HG03060 (cell line): ENCODE results near the gene SAXO2.
"Not testable (repeated sequence)": the region's sequence is repeated elsewhere in the genome, so short reads cannot be mapped to it uniquely, and the experiment has no call there.

Source experiments
- ATAC-seq: cut with Tn5 transposase; IDR thresholded peaks from one replicate; pipeline ENCODE4 v1.9.1; 2021; ENCODE audit warnings: low read depth, moderate number of reproducible peaks; ENCODE audit not compliant: unreplicated experiment

Gene SAXO2

GRCh38 chr15:82312586-82313349 lies 50.1 kb downstream of the SAXO2 start:
- ATAC-seq: no peak

- no peak for ATAC-seq
These were observed 50.8 kb downstream of the SAXO2 start for GRCh38 chr15:82313446-82313845.

GRCh38 chr15:82313951-82314768 lies 51.5 kb downstream of the SAXO2 start:
- ATAC-seq: not testable (repeated sequence)

- ATAC-seq: no peak
These were observed 52.3 kb downstream of the SAXO2 start for GRCh38 chr15:82314769-82315518.

GRCh38 chr15:82315519-82316246 lies 53.1 kb downstream of the SAXO2 start:
- no peak for ATAC-seq

- not testable (repeated sequence) for ATAC-seq
These were observed 53.9 kb downstream of the SAXO2 start for GRCh38 chr15:82316247-82317090.

- no peak for ATAC-seq
These were observed 54.5 kb downstream of the SAXO2 start for GRCh38 chr15:82317091-82317489.

- not testable (repeated sequence) for ATAC-seq
These were observed 54.9 kb downstream of the SAXO2 start for GRCh38 chr15:82317516-82317915.

- ATAC-seq: not testable (repeated sequence)
These were observed 55.7 kb downstream of the SAXO2 start for GRCh38 chr15:82318281-82318680.

GRCh38 chr15:82319522-82320278 lies 57.1 kb downstream of the SAXO2 start:
- not testable (repeated sequence) for ATAC-seq

- not testable (repeated sequence) for ATAC-seq
These were observed 58.2 kb downstream of the SAXO2 start for GRCh38 chr15:82320861-82321260.

GRCh38 chr15:82322488-82322887 lies 59.9 kb downstream of the SAXO2 start:
- ATAC-seq: not testable (repeated sequence)

GRCh38 chr15:82324831-82325230 lies 62.2 kb downstream of the SAXO2 start:
- ATAC-seq: not testable (repeated sequence)

- not testable (repeated sequence) for ATAC-seq
These were observed 63.0 kb downstream of the SAXO2 start for GRCh38 chr15:82325646-82326045.

- not testable (repeated sequence) for ATAC-seq
These were observed 64.3 kb downstream of the SAXO2 start for GRCh38 chr15:82326896-82327295.

GRCh38 chr15:82327372-82327771 lies 64.8 kb downstream of the SAXO2 start:
- not testable (repeated sequence) for ATAC-seq

- ATAC-seq: not testable (repeated sequence)
These were observed 66.4 kb downstream of the SAXO2 start for GRCh38 chr15:82329039-82329438.

- ATAC-seq: not testable (repeated sequence)
These were observed 68.3 kb downstream of the SAXO2 start for GRCh38 chr15:82330921-82331320.
